Right lobe of liver (tissue), 4 donors: Measurements from ENCODE around the gene CYP4A11.

Experiments used
- CTCF ChIP-seq, 4 donors: fragments of 200-600 bp in 3 of 4; fragments of 450-650 bp in 1 of 4; IDR thresholded peaks; one replicate each; pipeline versions ENCODE4 v1.5.1 to v1.8.0; 2016 to 2022; ENCODE audit warnings: antibody characterized with exemption in 4 of 4, mild to moderate bottlenecking in 2 of 4
- POLR2A ChIP-seq: fragments of 450-650 bp; IDR thresholded peaks from one replicate; pipeline ENCODE4 v1.6.1; 2017; ENCODE audit warnings: antibody characterized with exemption, mild to moderate bottlenecking
- donor health status: DM: no; HTN: no; CAD: no.
- donor health status: DM: no; HTN: no; CAD: no.
- donor health status: DM: no; HTN: yes; CAD: no.

- TF ChIP-seq CTCF (IDR thresholded peaks at IDR 0.05) (no peak), POLR2A (no peak)
Observed at GRCh38 chr1:46910790-46911189, 30.5 kb downstream of the CYP4A11 start.
